ENCODE measurements around the gene ZC3H10.

- TF ChIP-seq, protein P1, sequence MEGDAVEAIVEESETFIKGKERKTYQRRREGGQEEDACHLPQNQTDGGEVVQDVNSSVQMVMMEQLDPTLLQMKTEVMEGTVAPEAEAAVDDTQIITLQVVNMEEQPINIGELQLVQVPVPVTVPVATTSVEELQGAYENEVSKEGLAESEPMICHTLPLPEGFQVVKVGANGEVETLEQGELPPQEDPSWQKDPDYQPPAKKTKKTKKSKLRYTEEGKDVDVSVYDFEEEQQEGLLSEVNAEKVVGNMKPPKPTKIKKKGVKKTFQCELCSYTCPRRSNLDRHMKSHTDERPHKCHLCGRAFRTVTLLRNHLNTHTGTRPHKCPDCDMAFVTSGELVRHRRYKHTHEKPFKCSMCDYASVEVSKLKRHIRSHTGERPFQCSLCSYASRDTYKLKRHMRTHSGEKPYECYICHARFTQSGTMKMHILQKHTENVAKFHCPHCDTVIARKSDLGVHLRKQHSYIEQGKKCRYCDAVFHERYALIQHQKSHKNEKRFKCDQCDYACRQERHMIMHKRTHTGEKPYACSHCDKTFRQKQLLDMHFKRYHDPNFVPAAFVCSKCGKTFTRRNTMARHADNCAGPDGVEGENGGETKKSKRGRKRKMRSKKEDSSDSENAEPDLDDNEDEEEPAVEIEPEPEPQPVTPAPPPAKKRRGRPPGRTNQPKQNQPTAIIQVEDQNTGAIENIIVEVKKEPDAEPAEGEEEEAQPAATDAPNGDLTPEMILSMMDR (IDR thresholded peaks at IDR 0.05; ENCODE audit: low read depth, low read length, poor library complexity, severe bottlenecking) = no peak
- no peak for TF ChIP-seq EZH2phosphoT487 (IDR thresholded peaks at IDR 0.05; ENCODE audit: borderline replicate concordance, low read length)
Measured at GRCh38 chr12:56103823-56104108, 14.3 kb upstream of the ZC3H10 start.
